ENCODE results near the gene GALNT5. TPM values are rescaled to one million over a fixed set of nuclear protein-coding genes. Genes with fewer than 3 reads are reported as not detected.

Gene GALNT5
- total RNA-seq, 2 donors from 2014 or later, result 58.0 to 66.5 TPM

DNA sequence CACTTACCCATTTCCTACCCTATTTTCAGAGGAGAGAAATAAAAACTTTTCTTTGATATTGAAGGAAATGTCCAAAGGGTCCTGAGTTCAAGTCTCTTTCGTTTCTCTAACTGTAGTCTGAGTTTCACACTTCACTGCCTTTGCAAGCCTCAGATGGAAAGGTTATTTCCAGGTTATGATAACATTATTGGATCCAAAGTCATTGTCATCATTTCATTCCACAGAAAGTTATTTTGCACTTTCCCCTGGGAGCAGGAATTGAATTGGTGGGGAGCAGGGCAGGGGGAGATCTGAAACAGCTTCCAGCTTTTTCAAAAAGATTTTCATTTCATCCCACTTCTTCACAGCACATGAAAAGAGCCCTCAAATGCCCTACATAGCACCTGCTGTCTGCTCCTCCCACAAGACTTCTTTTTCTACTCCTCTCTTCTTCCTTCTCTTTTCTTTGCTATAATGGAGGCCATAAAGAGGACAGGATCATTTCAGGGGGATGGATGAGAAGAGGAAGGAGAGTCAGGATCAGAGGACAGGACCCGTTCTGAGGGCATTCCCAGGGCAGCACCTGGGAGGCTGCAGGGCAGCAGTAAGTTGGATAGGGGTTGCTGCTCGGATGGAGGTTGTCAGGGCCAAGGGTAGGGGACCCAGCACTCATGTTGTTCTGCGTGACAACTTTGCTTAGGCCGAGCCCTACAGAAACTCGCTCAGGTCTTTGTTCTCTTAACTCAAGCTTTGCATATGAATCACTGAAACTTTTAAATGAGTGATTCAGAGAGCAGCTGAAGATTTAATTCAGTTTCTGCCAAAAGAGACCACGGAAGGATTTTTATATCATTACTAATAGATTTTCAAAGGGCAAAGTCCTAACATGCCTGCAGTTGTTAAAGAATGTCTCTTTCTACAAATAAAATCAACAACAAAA lies 11.4 kb upstream of the GALNT5 start:
- DNase-seq, result no peak
- no peak for ATAC-seq
- intact Hi-C loops (cut with DNase I, micrococcal nuclease), result no loop called here

DNA sequence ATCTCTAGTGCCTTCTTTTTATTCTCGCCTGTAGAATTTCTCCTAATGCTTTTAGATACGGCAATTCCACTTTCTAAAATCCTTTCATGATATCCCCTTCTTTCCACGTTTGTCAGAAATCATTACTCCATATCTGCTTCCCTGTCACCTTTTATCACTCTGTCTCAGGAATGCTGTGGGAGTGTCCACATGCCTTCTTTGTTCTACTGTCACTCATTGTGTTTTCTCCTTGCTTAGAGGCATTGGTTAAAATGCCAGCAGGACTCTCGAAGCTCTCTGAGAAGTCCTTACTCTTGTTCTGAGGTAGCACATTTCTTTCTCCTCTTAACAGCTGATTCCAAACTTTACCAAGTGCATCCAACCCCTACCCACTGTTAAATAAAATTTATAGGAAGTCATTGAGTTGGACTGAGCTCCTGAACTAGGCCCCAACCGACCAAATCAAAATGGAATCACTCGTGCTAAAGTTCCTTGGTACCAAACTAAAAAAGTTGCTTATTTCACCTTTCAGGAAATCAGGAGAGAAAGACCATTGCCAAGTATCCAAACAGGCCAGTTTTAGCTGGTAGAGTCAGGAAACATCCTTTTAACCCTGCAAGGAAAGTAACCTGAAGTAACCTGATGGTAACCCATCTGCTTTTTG lies 10.6 kb upstream of the GALNT5 start:
- ATAC-seq (peak; percentile 68), DNase-seq (no peak)
- intact Hi-C loops (cut with DNase I, micrococcal nuclease), result no loop called here

DNA sequence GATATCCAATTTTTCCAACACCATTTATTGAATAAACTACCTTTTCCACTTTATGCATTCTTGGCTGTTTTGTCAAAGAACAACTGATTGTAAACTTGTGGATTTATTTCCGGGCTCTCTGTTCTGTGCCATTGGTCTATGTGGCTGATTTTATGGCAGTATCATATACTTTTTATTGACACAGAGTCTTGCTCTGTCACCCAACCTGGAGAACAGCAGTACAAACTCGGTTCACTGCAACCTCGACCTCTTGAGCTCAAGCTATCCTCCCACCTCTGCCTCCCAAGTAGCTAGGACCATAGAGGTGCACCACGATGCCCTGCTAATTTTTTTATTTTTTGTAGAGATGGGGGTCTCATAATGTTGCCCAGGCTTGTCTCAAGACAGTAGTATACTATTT lies 6.7 kb upstream of the GALNT5 start:
- intact Hi-C loops (cut with DNase I, micrococcal nuclease), result no loop called here
- DNase-seq (peak; percentile 28 to 67), ATAC-seq (peak; percentile 89)

DNA sequence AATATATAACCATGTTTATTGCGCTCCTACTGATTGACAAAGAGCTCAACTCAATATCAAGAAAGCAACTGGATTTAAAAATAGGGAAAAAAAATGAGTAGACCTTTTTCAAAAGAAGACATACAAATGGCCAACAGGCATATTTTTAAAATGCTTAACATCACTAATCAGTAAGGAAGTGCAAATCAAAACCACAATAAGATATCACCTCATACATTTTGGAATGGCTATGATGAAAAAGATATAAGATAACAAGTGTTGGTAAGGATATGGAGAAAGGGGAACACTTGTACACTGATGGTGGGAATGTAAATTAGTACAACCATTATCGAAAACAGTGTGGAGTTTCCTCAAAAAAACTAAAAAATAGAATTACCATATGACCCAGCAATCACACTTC lies 5.6 kb upstream of the GALNT5 start:
- DNase-seq (no peak), ATAC-seq (no peak)
- intact Hi-C loops (cut with DNase I, micrococcal nuclease), result no loop called here

DNA sequence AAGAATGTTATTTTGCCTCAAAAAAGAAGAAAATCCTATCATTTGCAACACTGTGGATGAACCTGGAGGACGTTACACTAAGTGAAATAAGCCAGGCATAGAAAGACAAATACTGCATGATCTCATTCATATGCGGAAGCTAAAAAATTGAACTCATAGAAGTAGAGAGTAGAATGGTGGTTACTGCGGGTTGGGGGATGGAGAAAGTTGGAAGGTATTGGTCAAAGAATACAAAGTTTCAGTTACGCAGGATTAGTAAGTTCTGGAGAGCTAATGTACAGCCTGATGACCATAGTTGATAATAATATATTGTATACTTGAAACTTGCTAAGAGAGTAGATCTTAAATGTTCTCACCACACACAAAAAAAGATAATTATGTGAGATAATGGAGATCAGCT lies 5.0 kb upstream of the GALNT5 start:
- DNase-seq (no peak), ATAC-seq (no peak)
- intact Hi-C loops (cut with DNase I, micrococcal nuclease), result no loop called here

DNA sequence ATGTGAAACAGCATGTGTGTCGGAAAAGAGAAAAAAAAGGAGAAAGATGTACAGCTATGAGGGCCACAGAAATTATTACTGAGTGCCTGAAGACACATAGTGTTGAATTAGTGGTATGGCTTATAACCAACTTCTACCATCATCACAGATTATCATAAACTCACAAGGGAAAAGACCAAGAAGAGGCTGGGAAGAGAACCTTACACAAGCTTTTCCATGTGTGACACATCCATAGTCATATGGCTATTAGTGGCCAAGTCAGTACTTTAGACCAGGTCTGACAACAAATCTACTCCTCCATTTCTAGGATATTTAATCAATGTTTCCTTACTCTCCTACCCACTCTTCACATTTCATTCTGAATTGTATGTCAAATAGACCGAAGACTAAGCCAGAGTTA lies 3.5 kb upstream of the GALNT5 start:
- intact Hi-C loops (cut with DNase I, micrococcal nuclease), result no loop called here
- no peak for ATAC-seq

DNA sequence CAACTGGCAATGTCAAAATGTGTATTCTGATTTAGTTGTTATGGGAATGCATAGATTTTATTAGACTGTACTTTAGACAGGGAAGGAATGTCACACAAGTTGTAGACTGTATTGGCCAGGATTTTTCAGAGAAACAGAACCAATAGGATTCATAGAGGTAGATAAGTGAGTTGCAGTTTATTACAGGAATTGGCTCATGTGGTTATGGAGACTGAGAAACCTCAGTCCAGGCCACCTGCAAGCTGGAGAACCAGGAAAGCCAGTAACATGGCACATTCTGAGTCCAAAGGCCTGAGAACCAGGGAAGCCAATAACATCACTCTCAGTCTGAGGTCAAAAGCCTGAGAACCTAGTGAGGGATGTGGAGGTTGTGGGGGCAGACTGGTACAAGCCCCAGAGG lies 1.8 kb upstream of the GALNT5 start:
- intact Hi-C loops (cut with DNase I, micrococcal nuclease), result no loop called here
- DNase-seq (peak in 1 of 2 donors; percentile 37), ATAC-seq (peak; percentile 53)

More for the DNA sequence above, 3.5 kb upstream of the GALNT5 start:
- DNase-seq, result no peak

DNA sequence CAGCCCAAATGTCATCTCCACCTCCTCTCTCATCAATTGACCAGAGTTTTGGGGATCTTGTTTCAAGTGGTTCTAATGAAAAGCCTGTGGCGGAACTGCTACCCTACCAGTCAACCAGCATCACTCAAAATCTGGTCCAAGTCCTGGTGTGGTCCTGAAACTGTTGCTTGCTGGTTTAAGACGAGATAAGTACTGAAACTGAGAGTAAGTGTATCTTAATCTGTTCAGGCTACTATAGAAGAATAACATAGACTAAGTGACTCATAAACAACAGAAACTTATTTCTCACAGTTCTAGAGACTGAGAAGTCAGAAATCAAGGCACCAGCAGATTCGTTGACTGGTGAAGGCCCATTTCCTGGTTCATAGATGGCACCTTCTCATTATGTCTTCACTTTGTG lies 879 bp upstream of the GALNT5 start:
- ATAC-seq, result no peak
- no peak for DNase-seq

DNA sequence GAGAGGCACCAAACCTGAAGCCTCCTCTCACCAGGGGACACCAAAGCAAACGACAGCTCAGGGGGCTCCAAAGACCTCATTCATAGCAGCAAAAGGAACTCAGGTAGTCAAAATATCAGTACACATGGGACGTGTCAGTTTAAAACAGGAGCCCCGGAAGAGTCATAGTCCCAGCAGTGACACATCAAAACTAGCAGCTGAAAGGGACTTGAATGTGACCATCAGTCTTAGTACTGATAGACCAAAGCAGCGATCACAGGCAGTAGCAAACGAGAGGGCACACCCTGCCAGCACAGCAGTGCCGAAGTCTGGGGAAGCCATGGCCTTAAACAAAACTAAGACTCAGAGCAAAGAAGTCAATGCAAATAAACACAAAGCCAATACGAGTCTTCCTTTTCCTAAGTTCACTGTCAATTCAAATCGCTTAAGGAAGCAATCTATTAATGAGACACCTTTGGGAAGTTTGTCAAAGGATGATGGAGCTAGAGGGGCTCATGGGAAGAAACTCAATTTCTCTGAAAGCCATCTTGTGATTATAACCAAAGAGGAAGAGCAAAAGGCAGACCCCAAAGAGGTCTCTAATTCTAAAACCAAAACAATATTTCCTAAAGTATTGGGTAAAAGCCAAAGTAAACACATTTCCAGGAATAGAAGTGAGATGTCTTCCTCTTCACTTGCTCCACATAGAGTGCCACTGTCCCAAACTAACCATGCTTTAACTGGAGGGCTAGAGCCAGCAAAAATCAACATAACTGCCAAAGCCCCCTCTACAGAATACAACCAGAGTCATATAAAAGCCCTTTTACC lies 1.2 kb downstream of the GALNT5 start:
- DNase-seq (peak; percentile 42 to 50), ATAC-seq (peak; percentile 46)
- intact Hi-C loops (cut with DNase I, micrococcal nuclease), result no loop called here

More for the DNA sequence above, 879 bp upstream of the GALNT5 start:
- intact Hi-C loops (cut with DNase I, micrococcal nuclease), result no loop called here

DNA sequence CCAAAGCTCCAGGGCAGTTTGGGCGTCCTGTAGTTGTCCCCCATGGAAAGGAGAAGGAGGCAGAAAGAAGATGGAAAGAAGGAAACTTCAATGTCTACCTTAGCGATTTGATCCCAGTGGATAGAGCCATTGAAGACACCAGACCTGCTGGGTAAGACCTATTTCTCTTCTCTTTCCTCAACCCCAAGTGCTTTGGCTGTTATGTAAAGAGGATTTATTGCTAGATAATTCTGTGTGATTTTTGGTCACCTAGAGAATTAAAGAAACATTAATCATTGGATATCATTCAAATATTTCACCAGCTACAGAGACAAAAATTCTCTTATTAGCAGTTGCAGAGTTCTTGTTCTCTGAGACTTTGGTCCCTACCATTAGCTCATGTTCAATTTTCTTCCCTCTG lies 1.9 kb downstream of the GALNT5 start:
- intact Hi-C loops (cut with DNase I, micrococcal nuclease), result no loop called here
- ATAC-seq (no peak), DNase-seq (no peak)

DNA sequence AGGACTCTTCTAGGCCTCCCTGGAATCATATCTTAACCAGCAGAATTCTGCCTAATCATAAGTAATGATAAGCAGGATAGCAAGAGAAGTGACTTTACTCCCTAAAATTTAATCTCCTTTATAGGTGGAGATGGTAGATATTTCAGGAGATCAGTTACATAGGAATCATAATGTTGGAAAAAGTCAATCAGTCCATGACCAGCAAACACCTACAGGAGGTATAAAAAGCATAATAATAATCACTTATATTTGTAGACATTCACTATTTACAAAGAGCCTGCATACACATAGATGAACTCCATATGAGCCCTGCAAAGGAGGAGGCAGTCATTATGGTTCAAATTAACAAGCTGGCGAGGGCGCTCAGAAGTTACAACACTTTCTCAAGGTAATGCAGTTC lies 2.5 kb downstream of the GALNT5 start:
- ATAC-seq, result no peak
- no peak for DNase-seq
- intact Hi-C loops (cut with DNase I, micrococcal nuclease), result no loop called here

DNA sequence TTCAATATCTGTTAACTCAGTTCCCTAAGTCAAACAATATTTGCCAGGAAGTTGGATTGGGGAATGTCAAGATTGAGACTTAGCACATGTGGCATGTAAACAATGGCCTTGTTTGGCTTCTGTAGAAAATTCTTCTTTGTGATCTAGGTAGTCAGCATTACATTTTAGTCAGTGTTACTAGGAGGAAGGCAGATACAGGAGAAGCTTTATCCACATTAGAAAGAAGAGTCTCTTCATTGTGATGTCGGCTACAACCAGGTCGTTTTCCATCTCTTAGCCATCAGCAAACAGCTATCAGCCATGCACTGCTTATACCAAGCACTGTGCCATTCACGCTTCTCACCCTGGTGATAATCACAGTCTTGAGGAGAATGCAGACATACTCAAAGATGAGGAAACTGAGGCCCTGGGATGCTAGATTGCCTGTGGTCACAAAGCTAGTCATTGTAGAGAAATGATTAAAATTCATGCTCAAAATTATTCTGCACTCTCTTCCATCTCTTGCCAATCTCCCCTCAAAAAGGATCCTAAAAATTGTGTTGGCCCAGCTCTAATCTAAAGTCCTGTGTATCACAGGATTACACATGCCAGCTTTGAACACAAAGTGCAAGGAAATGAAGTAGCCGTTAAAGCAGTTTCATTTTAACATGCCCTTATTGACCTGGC lies 3.2 kb downstream of the GALNT5 start:
- intact Hi-C loops (cut with DNase I, micrococcal nuclease), result no loop called here
- ATAC-seq, result peak; percentile 54
- DNase-seq, result no peak

DNA sequence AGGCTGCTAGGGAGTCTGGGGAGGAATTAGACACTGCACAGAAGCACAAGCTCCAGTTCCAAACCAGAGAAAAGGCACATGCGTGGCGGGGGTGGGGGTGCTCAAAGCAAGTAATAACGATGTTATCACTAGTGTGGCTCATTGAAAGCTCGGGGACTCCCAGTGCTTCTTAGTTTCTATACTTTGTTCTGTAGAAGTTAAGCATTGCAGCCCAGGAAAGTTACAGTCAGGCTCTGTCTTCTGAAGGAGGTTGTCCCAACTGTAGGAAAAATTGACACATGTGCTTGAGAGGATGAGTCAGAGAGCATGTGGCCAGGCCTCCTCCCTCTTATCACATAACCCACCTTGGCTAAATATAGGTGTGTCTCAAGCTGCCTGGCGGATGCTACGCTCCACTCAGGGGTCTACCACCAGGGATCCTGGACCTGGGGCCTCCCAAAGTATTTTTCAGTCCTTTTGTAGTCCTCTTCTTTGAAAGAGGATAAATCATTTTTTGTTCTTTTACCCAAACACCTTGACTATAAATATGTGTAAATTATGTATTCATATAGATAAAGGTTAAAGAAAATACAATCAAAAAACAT lies 3.8 kb downstream of the GALNT5 start:
- DNase-seq (peak; percentile 61 to 80), ATAC-seq (peak; percentile 78)
- intact Hi-C loops (cut with DNase I, micrococcal nuclease), result no loop called here

DNA sequence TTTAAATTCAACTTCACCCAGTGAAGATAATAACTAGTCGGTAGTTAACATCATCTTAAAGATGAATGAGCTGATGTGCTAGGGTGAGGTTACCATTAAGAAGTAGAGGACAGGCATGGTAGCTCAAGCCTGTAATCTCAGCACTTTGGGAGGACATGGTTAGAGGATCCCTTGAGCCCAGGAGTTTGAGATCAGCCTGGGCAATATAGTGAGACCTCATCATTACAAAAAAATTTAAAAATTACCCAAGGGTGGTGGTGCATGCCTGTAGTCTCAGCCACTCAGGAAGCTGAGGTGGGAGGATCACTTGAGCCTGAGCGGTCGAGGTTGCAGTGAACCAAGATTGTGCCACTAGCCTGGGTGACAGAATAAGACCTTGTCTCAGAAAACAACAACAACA lies 4.7 kb downstream of the GALNT5 start:
- DNase-seq (no peak), ATAC-seq (no peak)
- intact Hi-C loops (cut with DNase I, micrococcal nuclease), result no loop called here

DNA sequence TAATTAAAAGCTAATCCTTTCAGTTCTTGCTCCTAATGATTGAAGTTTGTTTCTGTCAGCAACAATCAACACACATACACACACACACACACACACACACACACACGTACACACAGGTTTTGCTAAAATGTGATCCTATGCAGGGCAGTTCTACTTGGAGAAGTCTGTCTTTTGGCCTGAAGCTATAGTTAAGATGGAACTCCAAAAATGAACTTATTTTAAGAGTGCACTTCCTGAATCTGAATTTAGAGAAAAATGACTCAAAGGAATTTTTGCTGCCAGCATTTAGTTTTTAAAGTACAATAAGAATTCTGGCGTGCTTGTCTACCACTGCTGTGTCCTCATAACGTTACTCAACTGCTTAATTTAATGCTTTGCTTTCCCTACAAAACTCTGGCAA lies 6.6 kb downstream of the GALNT5 start:
- ATAC-seq (no peak), DNase-seq (no peak)
- intact Hi-C loops (cut with DNase I, micrococcal nuclease), result no loop called here

DNA sequence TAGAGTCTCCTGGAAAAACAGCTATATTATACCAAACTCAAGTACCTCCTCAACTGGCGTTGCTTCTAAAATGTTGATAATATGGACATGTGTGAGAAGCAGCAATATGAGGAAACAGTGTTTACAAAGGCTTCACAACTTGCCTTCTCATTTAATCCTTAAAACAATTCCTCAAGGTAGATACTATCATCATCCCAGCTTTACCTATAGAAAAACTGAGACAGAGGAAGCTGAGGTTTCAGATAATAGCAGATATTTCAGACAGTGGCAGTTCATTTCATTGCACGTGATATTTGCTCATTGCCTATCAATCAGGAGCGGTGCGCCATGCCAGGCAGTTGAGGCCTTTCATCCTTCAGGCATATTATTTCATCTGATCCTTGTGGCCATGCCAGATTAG lies 8.3 kb downstream of the GALNT5 start:
- no peak for DNase-seq
- ATAC-seq, result no peak
- intact Hi-C loops (cut with DNase I, micrococcal nuclease), result no loop called here

DNA sequence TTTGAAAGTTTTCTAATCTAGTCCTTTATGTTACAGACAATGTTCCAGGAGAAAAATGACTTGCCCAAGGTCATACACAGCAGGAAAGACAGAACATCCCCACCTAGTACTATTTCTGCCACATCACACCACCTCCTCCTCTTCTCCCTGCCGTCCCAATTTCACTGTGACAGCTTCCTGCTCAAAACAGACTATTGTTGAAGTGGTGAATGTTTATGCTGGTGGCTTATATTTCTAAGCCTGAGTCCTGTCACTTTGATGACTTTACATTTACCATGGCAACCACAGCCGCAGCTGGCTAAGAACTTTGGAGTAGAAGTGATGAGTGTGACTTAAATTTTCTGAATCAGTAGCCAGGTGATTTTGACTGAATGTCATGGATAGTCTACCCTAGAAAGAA lies 10.0 kb downstream of the GALNT5 start:
- DNase-seq, result no peak
- intact Hi-C loops (cut with DNase I, micrococcal nuclease), result no loop called here
- ATAC-seq, result no peak

DNA sequence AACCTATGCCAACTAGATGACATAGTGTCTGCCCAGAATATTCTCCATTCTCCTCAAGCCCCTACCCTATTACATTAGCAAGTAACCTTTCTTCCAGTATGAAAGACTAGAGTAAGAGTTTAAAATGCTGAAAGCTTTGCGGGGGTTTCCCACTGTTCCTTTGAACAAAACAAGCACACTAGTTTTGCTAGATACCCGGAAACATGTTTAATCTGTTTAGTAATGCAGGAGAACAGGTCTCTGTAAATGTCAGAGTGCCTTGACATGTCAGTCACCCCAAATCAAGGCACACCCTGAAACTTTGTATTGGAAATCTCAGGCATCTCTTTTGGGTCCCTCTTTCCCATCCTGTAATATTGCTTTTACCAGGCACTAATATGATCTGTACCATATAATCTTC lies 11.6 kb downstream of the GALNT5 start:
- no peak for DNase-seq
- no peak for ATAC-seq
- intact Hi-C loops (cut with DNase I, micrococcal nuclease), result no loop called here

DNA sequence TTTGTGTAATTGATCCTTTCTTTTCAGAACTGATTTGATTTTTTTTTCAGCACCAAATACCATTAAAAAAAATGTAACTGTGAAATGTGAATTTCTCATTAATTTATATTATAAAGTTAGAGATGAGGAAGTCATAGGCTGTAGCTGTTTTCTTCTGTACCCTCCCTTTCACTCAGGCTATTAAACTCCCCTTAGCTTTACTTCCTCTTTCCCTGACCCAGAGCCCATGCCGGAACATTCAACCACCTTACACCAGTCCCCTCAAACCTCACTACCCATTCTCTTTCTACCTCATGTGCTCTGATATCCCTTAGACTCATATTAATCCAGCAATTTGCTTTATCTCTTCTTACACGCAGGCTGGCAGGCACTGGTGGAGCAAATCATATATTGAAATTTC lies 12.4 kb downstream of the GALNT5 start:
- intact Hi-C loops (cut with DNase I, micrococcal nuclease), result no loop called here
- DNase-seq, result no peak
- peak; percentile 46 for ATAC-seq

All from left colon (tissue), 2 donors.